Upper lobe of left lung (tissue), 6 donors: Measurements from ENCODE around the gene KL. TPM values are rescaled to one million over a fixed set of nuclear protein-coding genes. Genes with fewer than 3 reads are reported as not detected.

Source experiments
- ATAC-seq, 2 donors: fragments of 200-7000 bp; cut with Tn5 transposase; one replicate each; pipeline ENCODE4 v1.9.1; 2022; ENCODE audit warnings: mild to moderate bottlenecking in 2 of 2, moderate library complexity in 2 of 2; ENCODE audit not compliant: low FRiP score in 2 of 2
- DNase-seq, 2 donors: peaks; one replicate each; pipeline ENCODE4 v3.0.0-alpha.2; 2019 to 2020
- H3K27ac ChIP-seq, 4 donors: fragments of 200-600 bp; sonication (generic); one replicate each; pipeline ENCODE4 v1.5.1; 2016 to 2019
- H3K27me3 ChIP-seq, 4 donors: fragments of 200-600 bp; sonication (generic); one replicate each; pipeline ENCODE4 v1.5.1; 2017 to 2019
- H3K36me3 ChIP-seq, 4 donors: fragments of 200-600 bp; sonication (generic); one replicate each; pipeline ENCODE4 v1.5.1; 2016 to 2019
- H3K4me1 ChIP-seq, 4 donors: fragments of 200-600 bp; sonication (generic); one replicate each; pipeline ENCODE4 v1.5.1; 2018 to 2019
- H3K4me3 ChIP-seq, 4 donors: fragments of 200-600 bp; sonication (generic); one replicate each; pipeline ENCODE4 v1.5.1; 2017 to 2019; ENCODE audit warnings: mild to moderate bottlenecking in 2 of 4, moderate library complexity in 1 of 4
- H3K9me3 ChIP-seq, 4 donors: fragments of 200-600 bp; sonication (generic); one replicate each; pipeline ENCODE4 v1.5.1; 2018 to 2019
- CTCF ChIP-seq, 6 experiments: fragments of 450-650 bp in 4 of 6; fragments of 200-600 bp in 2 of 6; sonication (generic) in 2 of 6; IDR thresholded peaks; one replicate each; pipeline ENCODE4 v1.5.1; 2016 to 2019; ENCODE audit warnings: antibody characterized with exemption in 6 of 6
- EP300 ChIP-seq, 4 donors: sonication (generic); formaldehyde crosslinking; IDR thresholded peaks; one replicate each; pipeline ENCODE4 v1.5.1; 2017; ENCODE audit warnings: antibody characterized with exemption in 4 of 4, control low read depth in 2 of 4
- POLR2A ChIP-seq, 4 donors: fragments of 450-650 bp; IDR thresholded peaks; one replicate each; pipeline ENCODE4 v1.5.1; 2016 to 2017; ENCODE audit warnings: antibody characterized with exemption in 4 of 4, mild to moderate bottlenecking in 2 of 4
- POLR2AphosphoS5 ChIP-seq, 2 donors: sonication (generic); formaldehyde crosslinking; IDR thresholded peaks; one replicate each; pipeline ENCODE4 v1.5.1; 2017; ENCODE audit warnings: antibody characterized with exemption in 2 of 2
- WGBS, 2 donors: methylation state at CpG; one replicate each; pipeline ENCODE4 v1.1.5; 2017 to 2018; 5-methylcytosine and 5-hydroxymethylcytosine counted together
- total RNA-seq, 6 donors: library from RNA; depleted of rRNA in 4 of 6; stranded (reverse); fragments of >200 nt in 4 of 6; gene quantifications; one replicate each; pipeline versions ENCODE4 v1.1.0 to v1.2.1, GENCODE V29; 2016 to 2021
- donor health status: DM: no; HTN: no; CAD: no; lungs with moderate emphysema.
- donor health status: DM: no; HTN: yes; CAD: no; lungs with severe emphysema.

Gene KL
- total RNA-seq, 6 donors from 2014 or later = 4.7 to 11.2 (median 7.7) TPM

GRCh38 chr13:33107361-33107760 lies 91.1 kb downstream of the KL start:
- TF ChIP-seq POLR2A (IDR thresholded peaks at IDR 0.05) (no peak), EP300 (IDR thresholded peaks at IDR 0.05) (no peak), POLR2AphosphoS5 (IDR thresholded peaks at IDR 0.05) (no peak)
- Histone ChIP-seq H3K36me3 (peaks cover 7 to 85% (median 34%) of the 10 kb centered on the region in 4 donors), H3K27ac (no peak overlapping the region), H3K27me3 (no peaks in the 10 kb centered on the region), H3K9me3 (no peaks in the 10 kb centered on the region), H3K4me1 (peaks cover 26 to 32% (median 29%) of the 10 kb centered on the region in 4 donors), H3K4me3 (no peak overlapping the region)
- ATAC-seq = no peak
- DNase-seq = no peak
- 90 to 100% methylated on average over 2 of the region's 2 CpGs for WGBS, 2 donors

DNA sequence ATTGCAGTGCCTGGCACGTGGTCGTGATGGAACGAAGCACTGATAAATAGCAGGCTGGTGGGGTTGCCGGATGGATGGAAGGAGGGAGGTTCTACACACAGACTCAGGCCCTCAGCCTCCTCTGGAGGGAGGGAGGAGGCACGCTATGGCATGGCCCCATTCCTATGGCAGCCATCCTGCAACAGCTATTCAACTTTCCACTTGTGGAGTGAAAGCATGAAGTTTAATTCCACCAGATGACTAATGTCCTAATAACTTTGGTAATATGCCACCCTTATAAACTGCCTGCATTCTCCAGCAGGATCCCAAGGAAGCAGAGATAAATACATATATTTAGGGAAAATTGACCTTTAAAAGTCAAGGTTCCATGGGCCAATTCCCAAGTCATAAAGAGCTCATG lies 92.4 kb downstream of the KL start:
- Histone ChIP-seq H3K9me3 (no peaks in the 10 kb centered on the region), H3K27me3 (no peaks in the 10 kb centered on the region), H3K4me3 (no peak overlapping the region), H3K27ac (peak overlapping the region in 2 of 4 donors; percentile 14 to 50), H3K36me3 (peaks cover 7 to 92% (median 34%) of the 10 kb centered on the region in 4 donors), H3K4me1 (peaks cover 33 to 44% (median 38%) of the 10 kb centered on the region in 4 donors)
- 85 to 98% methylated on average over 5 of the region's 5 CpGs for WGBS, 2 donors
- DNase-seq (no peak), ATAC-seq (no peak)
- no peak for TF ChIP-seq CTCF (IDR thresholded peaks at IDR 0.05)
- TF ChIP-seq POLR2A (IDR thresholded peaks at IDR 0.05) = no peak
- no peak for TF ChIP-seq POLR2AphosphoS5 (IDR thresholded peaks at IDR 0.05)
- no peak for TF ChIP-seq EP300 (IDR thresholded peaks at IDR 0.05)

DNA sequence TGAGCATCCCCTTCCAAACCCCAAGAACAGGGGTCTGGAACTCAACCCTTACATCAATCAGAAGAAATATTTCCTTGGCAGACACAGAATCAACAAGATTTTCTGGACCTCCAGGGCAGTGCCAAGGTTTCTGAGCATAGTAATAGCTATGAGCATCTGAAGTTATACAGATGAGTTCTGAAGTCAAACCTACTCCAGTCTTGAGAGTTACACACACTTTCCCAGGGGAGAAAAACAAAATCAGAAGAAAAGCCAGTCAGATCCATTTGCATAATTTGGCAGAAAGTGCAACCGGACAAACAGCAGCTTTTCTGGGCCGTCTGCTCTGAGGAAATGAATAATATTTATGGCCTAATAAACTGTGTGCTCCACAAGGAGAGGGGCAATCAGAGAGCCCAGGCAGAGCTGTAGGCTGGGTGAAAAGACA lies 93.1 kb downstream of the KL start:
- Histone ChIP-seq H3K4me3 (no peak overlapping the region), H3K36me3 (peaks cover 7 to 95% (median 36%) of the 10 kb centered on the region in 4 donors), H3K9me3 (no peaks in the 10 kb centered on the region), H3K27me3 (no peaks in the 10 kb centered on the region), H3K4me1 (peaks cover 36 to 44% (median 40%) of the 10 kb centered on the region in 4 donors), H3K27ac (peak overlapping the region; percentile 20 to 66 (median 52))
- TF ChIP-seq POLR2AphosphoS5 (IDR thresholded peaks at IDR 0.05) (no peak), EP300 (IDR thresholded peaks at IDR 0.05) (no peak)
- 51 to 72% methylated on average over 2 of the region's 2 CpGs for WGBS, 2 donors
- DNase-seq (no peak), ATAC-seq (no peak)

GRCh38 chr13:33109801-33110200 lies 93.6 kb downstream of the KL start:
- Histone ChIP-seq H3K36me3 (peaks cover 7 to 95% (median 30%) of the 10 kb centered on the region in 4 donors), H3K27ac (peak overlapping the region; percentile 50 to 74 (median 60)), H3K4me1 (peaks cover 36 to 44% (median 41%) of the 10 kb centered on the region in 4 donors), H3K27me3 (no peaks in the 10 kb centered on the region), H3K4me3 (no peak overlapping the region), H3K9me3 (no peaks in the 10 kb centered on the region)
- TF ChIP-seq POLR2AphosphoS5 (IDR thresholded peaks at IDR 0.05) (no peak), CTCF (IDR thresholded peaks at IDR 0.05) (no peak), POLR2A (IDR thresholded peaks at IDR 0.05) (no peak), EP300 (IDR thresholded peaks at IDR 0.05) (no peak)
- ATAC-seq = no peak
- WGBS, 2 donors = 87 to 90% methylated on average over 10 of the region's 10 CpGs
- no peak for DNase-seq

DNA sequence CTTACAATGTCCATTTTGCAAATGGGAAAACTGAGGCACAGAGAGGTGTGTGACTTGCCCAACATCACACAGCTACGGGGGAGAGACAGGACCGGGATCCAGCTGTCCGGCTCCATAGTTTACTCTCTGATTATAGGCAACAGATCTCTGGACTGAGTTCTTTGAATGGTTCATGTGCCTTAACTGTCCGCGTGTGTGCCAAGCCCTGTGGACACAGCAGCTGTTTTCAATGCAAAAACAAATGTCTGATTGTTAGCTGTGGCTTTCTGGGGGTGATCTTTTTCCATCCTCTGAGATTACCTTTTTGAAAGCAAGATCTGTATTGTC lies 94.1 kb downstream of the KL start:
- no peak for DNase-seq
- H3K4me1 ChIP-seq = peaks cover 36 to 44% (median 41%) of the 10 kb centered on the region in 4 donors
- WGBS, 2 donors = 85 to 88% methylated on average over 5 of the region's 5 CpGs

DNA sequence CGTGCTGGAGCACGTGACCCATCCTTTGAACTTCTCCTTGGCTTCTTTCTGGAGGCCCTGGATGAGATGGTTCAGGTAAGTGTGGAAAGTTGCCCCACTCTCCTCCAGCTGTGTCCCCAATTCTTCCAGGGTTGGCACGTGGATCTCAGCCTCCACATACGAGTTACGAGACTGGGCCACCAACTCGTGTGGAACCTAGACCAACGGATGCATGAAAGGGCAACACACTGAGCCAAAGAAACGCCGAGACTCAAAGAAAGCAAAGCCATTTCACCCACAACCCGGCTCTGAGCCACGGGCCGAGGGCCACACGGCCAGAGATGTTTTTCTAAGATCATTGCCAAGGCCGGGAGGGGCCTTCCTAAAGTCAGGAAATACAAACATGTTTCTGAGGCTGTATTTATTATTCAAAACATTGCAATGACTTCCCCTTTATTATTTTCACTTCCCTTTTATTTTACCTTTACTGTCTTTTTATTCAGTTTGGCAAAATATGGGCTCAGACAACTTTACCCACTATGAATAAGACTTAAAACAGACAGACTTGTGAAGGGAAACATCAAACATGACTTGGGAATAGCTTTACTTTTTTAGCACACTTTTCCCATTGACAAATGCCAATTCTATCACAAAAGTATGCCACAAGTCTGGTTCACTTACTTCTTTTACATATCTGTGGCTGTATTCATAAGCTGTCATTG lies 94.6 kb downstream of the KL start:
- no peaks in the 10 kb centered on the region for H3K27me3 ChIP-seq
- H3K36me3 ChIP-seq = peaks cover 13 to 95% (median 29%) of the 10 kb centered on the region in 4 donors
- peak overlapping the region; percentile 50 to 74 (median 60) for H3K27ac ChIP-seq
- peak in 1 of 2 donors; percentile 15 for TF ChIP-seq POLR2AphosphoS5 (IDR thresholded peaks at IDR 0.05)
- TF ChIP-seq CTCF (IDR thresholded peaks at IDR 0.05) = no peak
- H3K4me3 ChIP-seq = no peak overlapping the region
- ATAC-seq (peak in 1 of 2 donors; percentile 61), DNase-seq (peak; percentile 31 to 38)
- H3K9me3 ChIP-seq = no peaks in the 10 kb centered on the region
- peaks cover 36 to 44% (median 41%) of the 10 kb centered on the region in 4 donors for H3K4me1 ChIP-seq
- 55 to 64% methylated on average over 14 of the region's 14 CpGs for WGBS, 2 donors

More for the DNA sequence above, 94.1 kb downstream of the KL start:
- Histone ChIP-seq H3K4me3 (no peak overlapping the region), H3K36me3 (peaks cover 10 to 95% (median 30%) of the 10 kb centered on the region in 4 donors), H3K27ac (peak overlapping the region; percentile 50 to 74 (median 60)), H3K27me3 (no peaks in the 10 kb centered on the region), H3K9me3 (no peaks in the 10 kb centered on the region)
- no peak for TF ChIP-seq EP300 (IDR thresholded peaks at IDR 0.05)
- ATAC-seq = peak in 1 of 2 donors; percentile 19
